T-cell (primary cell): ENCODE data around the gene ZNF74. TPM values are rescaled to one million over a fixed set of nuclear protein-coding genes. Genes with fewer than 3 reads are reported as not detected.

Experiments used
- ATAC-seq, 4 experiments: fragments of 200-7000 bp in 3 of 4; fragments of 150-1000 bp in 1 of 4; cut with Tn5 transposase; replicated peaks in 1 of 4; 1 replicate in 3 of 4; 2 replicates in 1 of 4; pipeline ENCODE4 v1.10.0; 2021; ENCODE audit warnings: moderate library complexity in 3 of 4, mild to moderate bottlenecking in 2 of 4, moderate number of reproducible peaks in 1 of 4
- CTCF ChIA-PET, 2 donors: fragments of 300-600 bp; sonication (Branson Sonifier 250); formaldehyde crosslinking; loops; one replicate each; lab custom pipeline; 2022; ENCODE audit warnings: antibody characterized with exemption in 2 of 2; lab: Charles Lee
- POLR2A ChIA-PET, 2 donors: fragments of 300-600 bp; sonication (Branson Sonifier 250); formaldehyde crosslinking; loops; one replicate each; lab custom pipeline; 2022; ENCODE audit warnings: antibody characterized with exemption in 2 of 2; lab: Charles Lee
- DNase-seq, 35 experiments: peaks; one replicate each; pipeline versions ENCODE4 v3.0.0 to v3.0.0-alpha.2; 2013 to 2023
- H3K27ac ChIP-seq: one replicate; pipeline ENCODE4 v1.5.1; 2013; ENCODE audit warnings: low read length
- H3K27me3 ChIP-seq, 2 experiments: replicated peaks in 1 of 2; 1 replicate in 1 of 2; 2 replicates in 1 of 2; pipeline versions ENCODE4 v1.6.1 to v1.7.0; 2013; ENCODE audit warnings: low read length in 1 of 2, mixed read lengths in 1 of 2; ENCODE audit not compliant: control insufficient read depth in 2 of 2, insufficient read depth in 2 of 2; ENCODE audit errors: extremely low read depth in 1 of 2
- H3K36me3 ChIP-seq, 2 donors: 1 replicate in 1 of 2; 2 replicates in 1 of 2; pipeline versions ENCODE4 v1.6.1 to v1.7.0; 2013; ENCODE audit warnings: low read length in 1 of 2; ENCODE audit not compliant: control insufficient read depth in 2 of 2, insufficient read depth in 1 of 2; ENCODE audit errors: extremely low read depth in 1 of 2
- H3K4me1 ChIP-seq, 2 experiments: 1 replicate in 1 of 2; 2 replicates in 1 of 2; pipeline versions ENCODE4 v1.6.1 to v1.7.0; 2013; ENCODE audit warnings: low read length in 2 of 2, mixed read lengths in 1 of 2; ENCODE audit not compliant: insufficient read depth in 2 of 2, control insufficient read depth in 1 of 2; ENCODE audit errors: extremely low read depth in 1 of 2
- H3K4me3 ChIP-seq, 2 donors: 1 replicate in 1 of 2; 2 replicates in 1 of 2; pipeline versions ENCODE4 v1.5.1 to v1.7.0; 2013; ENCODE audit warnings: mild to moderate bottlenecking in 2 of 2, low read length in 1 of 2, moderate library complexity in 1 of 2; ENCODE audit not compliant: control insufficient read depth in 1 of 2; ENCODE audit errors: extremely low read depth in 1 of 2
- H3K9me3 ChIP-seq: 2 replicates; pipeline ENCODE4 v1.7.0; 2013
- H3K27ac Mint-ChIP-seq, 2 donors: one replicate each; pipeline ENCODE4 v1.8.0; 2020 to 2021; ENCODE audit warnings: mild to moderate bottlenecking in 2 of 2, mixed read lengths in 2 of 2
- H3K27me3 Mint-ChIP-seq, 2 donors: one replicate each; pipeline ENCODE4 v1.8.0; 2021 to 2022; ENCODE audit warnings: mixed read lengths in 2 of 2
- H3K36me3 Mint-ChIP-seq: one replicate; pipeline ENCODE4 v1.8.0; 2021; ENCODE audit warnings: mixed read lengths
- H3K4me1 Mint-ChIP-seq, 3 donors: one replicate each; pipeline ENCODE4 v1.8.0; 2020 to 2022; ENCODE audit warnings: mixed read lengths in 3 of 3, mild to moderate bottlenecking in 1 of 3
- H3K4me3 Mint-ChIP-seq, 3 donors: one replicate each; pipeline ENCODE4 v1.8.0; 2020 to 2022; ENCODE audit warnings: mild to moderate bottlenecking in 3 of 3, mixed read lengths in 3 of 3, moderate library complexity in 3 of 3
- H3K9me3 Mint-ChIP-seq, 3 donors: one replicate each; pipeline ENCODE4 v1.8.0; 2020 to 2022; ENCODE audit warnings: mixed read lengths in 3 of 3
- WGBS: methylation state at CpG from one replicate; pipeline ENCODE4 v1.1.5; 2013; ENCODE audit warnings: missing lambda C conversion rate; ENCODE audit not compliant: insufficient coverage; 5-methylcytosine and 5-hydroxymethylcytosine counted together
- total RNA-seq, 35 experiments: library from RNA in 6 of 35; stranded (reverse) in 6 of 35; fragments of 120-200 nt in 1 of 35; gene quantifications; one replicate each; pipeline versions ENCODE4 v1.2.1 to v1.2.4 and lab custom pipeline; 2013 to 2026

ZNF74 gene
- total RNA-seq, 5 donors from 2014 or later (not counting 1 experiment from before 2014, with no cell fraction given), result 6.8 to 19.7 (median 17.3) TPM

DNA sequence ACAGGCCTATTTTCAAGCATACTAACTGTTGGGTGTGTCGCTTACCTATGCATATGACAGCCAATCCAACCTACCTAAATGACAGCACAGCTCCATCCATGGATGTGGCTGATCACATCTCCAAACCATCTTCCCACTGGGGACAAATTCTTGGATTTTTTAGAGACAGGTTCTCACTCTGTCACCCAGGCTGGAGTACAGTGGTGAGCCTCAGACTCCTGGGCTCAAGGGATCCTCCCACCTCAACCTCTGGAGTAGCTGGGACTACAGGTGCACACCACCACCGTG is 25.7 kb downstream of the ZNF74 start:
- Mint-ChIP-seq H3K27ac (no peak overlapping the region), H3K9me3 (no peaks in the 10 kb centered on the region), H3K4me3 (no peak overlapping the region), H3K4me1 (peaks cover 6% of the 10 kb centered on the region in 3 donors), H3K27me3 (peaks cover 0 to 8% of the 10 kb centered on the region in 2 donors), H3K36me3 (no peaks in the 10 kb centered on the region)
- Histone ChIP-seq H3K4me1 (peaks cover 7 to 14% of the 10 kb centered on the region in 2 experiments), H3K27ac (no peak overlapping the region), H3K4me3 (no peak overlapping the region), H3K36me3 (no peaks in the 10 kb centered on the region), H3K9me3 (no peaks in the 10 kb centered on the region), H3K27me3 (peaks cover 0 to 25% of the 10 kb centered on the region in 2 experiments)
- ATAC-seq, result no peak
- POLR2A ChIA-PET, result no interaction called here
- CTCF ChIA-PET, result interaction anchor here (0.6 to 1.9 kb wide), 5 partner anchors 9 to 184 kb away, joined by 3 to 9 read pairs (median 5); no protein-coding TSS in a partner anchor
- WGBS, result 90% methylated on average over 1 of the region's 2 CpGs
- no peak for DNase-seq

DNA sequence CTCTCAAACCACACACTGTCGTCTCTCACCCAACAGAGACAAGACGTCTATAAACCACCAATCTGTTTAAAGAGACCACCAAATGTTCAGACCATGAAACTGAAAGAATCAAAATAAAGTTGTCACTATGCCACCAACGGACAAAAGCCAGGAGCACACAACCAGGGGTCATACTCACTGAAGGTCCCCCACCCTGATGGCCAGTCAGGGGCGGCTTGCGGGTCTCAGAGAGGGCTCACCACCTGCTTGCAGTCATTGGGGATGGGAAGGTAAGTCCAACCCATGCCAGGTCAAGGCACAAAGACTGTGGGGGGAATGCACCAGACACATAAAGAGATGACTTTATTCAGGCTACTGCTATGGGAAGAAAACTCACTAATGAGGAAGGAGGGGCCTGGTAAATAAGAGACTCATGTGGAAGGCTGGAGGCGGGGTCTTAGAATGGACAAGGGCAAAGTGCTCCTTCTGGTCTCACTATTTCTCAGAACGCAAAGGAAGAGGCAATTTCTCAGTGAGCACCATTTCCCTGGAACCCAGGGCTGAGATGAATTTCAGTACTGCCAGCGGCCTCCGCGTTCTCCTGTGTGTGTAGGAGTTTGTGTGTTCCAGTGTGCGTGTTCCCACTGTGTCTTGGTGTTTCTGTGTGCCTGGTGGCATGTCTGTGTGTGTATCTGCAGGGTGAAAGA is 26.3 kb downstream of the ZNF74 start:
- peaks cover 0 to 9% of the 10 kb centered on the region in 2 donors for H3K27me3 Mint-ChIP-seq
- CTCF ChIA-PET, result interaction anchor here in 1 of 2 donors (1.9 kb wide), 1 partner anchor 11 kb away, joined by 9 read pairs; no protein-coding TSS in a partner anchor
- H3K27me3 ChIP-seq, result peaks cover 0 to 30% of the 10 kb centered on the region in 2 experiments
- no peaks in the 10 kb centered on the region for H3K9me3 Mint-ChIP-seq
- 89% methylated on average over 11 of the region's 11 CpGs for WGBS
- peaks cover 6 to 8% (median 6%) of the 10 kb centered on the region in 3 donors for H3K4me1 Mint-ChIP-seq
- H3K4me3 Mint-ChIP-seq, result no peak overlapping the region
- no peak overlapping the region for H3K4me3 ChIP-seq
- no peak for ATAC-seq
- no peaks in the 10 kb centered on the region for H3K36me3 ChIP-seq
- no peaks in the 10 kb centered on the region for H3K9me3 ChIP-seq
- DNase-seq, result no peak
- no peaks in the 10 kb centered on the region for H3K36me3 Mint-ChIP-seq
- H3K27ac Mint-ChIP-seq, result no peak overlapping the region
- peaks cover 7 to 18% of the 10 kb centered on the region in 2 experiments for H3K4me1 ChIP-seq
- H3K27ac ChIP-seq, result no peak overlapping the region
- POLR2A ChIA-PET, result no interaction called here

DNA sequence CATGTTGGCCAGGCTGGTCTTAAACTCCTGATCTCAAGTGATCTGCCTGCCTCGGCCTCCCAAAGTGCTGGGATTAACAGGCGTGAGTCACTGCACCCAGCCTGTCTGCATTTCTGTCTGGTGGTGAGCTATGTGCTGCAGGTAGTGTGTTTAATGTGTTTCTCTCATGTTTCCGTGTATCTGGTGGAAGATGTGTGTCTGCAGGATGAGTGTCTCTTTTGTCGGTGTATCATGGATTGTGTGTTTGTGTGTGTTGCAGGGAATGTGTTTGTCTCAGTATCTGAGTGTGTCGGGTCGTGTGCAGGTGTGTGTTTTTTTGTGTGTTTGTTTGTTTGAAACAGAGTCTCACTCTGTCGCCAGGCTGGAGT is 27.5 kb downstream of the ZNF74 start:
- Mint-ChIP-seq H3K27me3 (peaks cover 0 to 12% of the 10 kb centered on the region in 2 donors), H3K4me3 (no peak overlapping the region), H3K36me3 (no peaks in the 10 kb centered on the region), H3K27ac (no peak overlapping the region), H3K4me1 (peaks cover 6 to 11% (median 6%) of the 10 kb centered on the region in 3 donors), H3K9me3 (no peaks in the 10 kb centered on the region)
- H3K4me1 ChIP-seq, result peaks cover 10 to 27% of the 10 kb centered on the region in 2 experiments
- ChIA-PET POLR2A (no interaction called here), CTCF (no interaction called here)
- no peak for DNase-seq
- 100% methylated on average over 3 of the region's 7 CpGs for WGBS
- H3K27me3 ChIP-seq, result peaks cover 2 to 36% of the 10 kb centered on the region in 2 experiments
- H3K36me3 ChIP-seq, result no peaks in the 10 kb centered on the region
- H3K9me3 ChIP-seq, result no peaks in the 10 kb centered on the region
- no peak overlapping the region for H3K27ac ChIP-seq
- no peak overlapping the region for H3K4me3 ChIP-seq
- no peak for ATAC-seq

DNA sequence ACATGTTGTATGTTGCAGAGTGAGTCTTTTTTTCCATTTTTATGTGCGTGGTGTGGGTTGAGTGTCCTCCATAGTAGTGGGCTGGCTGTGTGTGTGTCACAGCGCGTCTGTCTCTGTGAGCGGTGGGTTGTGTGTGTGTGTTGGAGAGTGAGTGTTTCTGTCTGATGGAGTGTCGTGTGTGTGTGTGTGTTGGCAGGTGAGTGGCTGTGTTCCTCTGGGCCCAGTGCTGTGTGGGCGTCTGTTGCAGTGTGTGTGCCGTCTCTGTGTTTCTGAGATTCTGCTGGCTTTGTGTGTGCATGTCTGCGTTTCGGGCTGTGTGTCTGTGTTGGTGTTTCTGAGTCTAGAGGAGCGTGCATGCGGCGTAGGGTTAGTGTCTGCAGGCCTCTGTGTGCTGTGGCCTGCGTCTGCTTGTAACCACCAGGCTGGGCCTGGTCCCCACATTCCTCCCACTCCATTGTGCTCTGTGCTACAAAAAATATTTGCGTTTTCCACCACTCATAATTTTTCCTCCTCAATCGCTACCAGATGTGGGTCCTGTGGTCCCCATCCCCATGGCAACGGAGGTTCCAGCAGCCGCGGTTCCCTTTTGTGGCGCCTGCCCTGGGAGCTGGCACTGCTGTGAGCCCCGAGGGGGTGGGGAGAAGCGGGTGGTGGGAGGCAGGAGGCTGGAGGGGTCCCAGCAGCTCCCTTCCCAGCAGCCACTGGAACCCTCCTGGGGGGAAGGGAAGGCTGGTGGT is 28.5 kb downstream of the ZNF74 start:
- CTCF ChIA-PET, result no interaction called here
- Mint-ChIP-seq H3K9me3 (no peaks in the 10 kb centered on the region), H3K4me3 (no peak overlapping the region), H3K27me3 (peaks cover 0 to 20% of the 10 kb centered on the region in 2 donors), H3K27ac (no peak overlapping the region), H3K36me3 (no peaks in the 10 kb centered on the region), H3K4me1 (peaks cover 7 to 16% (median 12%) of the 10 kb centered on the region in 3 donors)
- H3K4me3 ChIP-seq, result no peak overlapping the region
- DNase-seq, result no peak
- POLR2A ChIA-PET, result no interaction called here
- H3K9me3 ChIP-seq, result no peaks in the 10 kb centered on the region
- no peaks in the 10 kb centered on the region for H3K36me3 ChIP-seq
- no peak for ATAC-seq
- WGBS, result 54% methylated on average over 8 of the region's 21 CpGs
- no peak overlapping the region for H3K27ac ChIP-seq
- H3K27me3 ChIP-seq, result peaks cover 5 to 42% of the 10 kb centered on the region in 2 experiments
- peaks cover 10 to 27% of the 10 kb centered on the region in 2 experiments for H3K4me1 ChIP-seq

DNA sequence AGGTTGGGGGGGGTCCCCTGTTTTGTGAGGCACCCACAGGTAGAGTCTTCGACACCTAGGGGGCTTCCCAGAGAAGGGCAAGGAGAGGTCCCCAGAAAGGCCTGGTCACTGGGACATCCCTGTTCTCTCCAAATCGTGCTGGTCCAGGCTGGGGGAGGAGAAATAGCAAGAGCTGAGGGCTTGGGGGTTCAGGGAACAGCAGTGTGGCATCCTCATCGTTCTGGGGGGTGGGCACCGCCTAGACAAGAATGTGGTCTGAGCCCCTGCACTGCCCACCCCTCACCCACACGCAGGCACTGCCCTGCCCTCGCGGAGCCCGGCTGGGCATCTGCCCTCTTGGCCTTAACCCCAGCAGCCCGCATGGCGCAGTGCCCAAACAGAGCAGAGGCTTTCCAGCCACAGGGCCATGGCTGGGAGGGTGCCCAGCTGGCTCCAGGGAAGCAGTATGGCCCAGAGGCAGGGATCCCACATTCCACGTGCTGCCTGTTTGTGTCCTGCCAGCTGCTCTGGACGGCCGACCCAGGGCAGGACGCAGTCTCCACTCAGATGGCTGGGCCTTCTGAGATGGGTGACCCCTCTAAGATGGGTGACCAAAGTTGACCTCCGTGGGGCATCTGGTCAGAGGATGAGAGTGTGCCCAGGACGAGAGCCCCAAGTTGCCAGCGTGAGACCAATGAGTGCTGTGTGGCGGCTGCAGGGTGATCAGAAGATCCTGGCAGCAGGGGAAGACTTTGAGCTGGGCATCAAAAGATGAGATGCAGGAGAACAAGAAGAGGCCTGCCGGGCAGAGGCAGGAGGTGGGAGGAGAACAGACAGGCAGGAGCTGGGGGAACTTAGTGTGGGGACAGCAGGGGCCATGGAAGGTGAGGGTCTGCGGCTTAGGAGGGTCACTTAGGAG is 29.3 kb downstream of the ZNF74 start:
- CTCF ChIA-PET, result no interaction called here
- H3K4me3 Mint-ChIP-seq, result peak overlapping the region in 1 of 3 donors; percentile 38

More for the DNA sequence above, 29.3 kb downstream of the ZNF74 start:
- DNase-seq (no peak), ATAC-seq (no peak)
- H3K4me1 Mint-ChIP-seq, result peaks cover 6 to 17% (median 14%) of the 10 kb centered on the region in 3 donors
- POLR2A ChIA-PET, result no interaction called here
- H3K27me3 Mint-ChIP-seq, result peaks cover 0 to 22% of the 10 kb centered on the region in 2 donors
- no peaks in the 10 kb centered on the region for H3K36me3 ChIP-seq
- 86% methylated on average over 16 of the region's 20 CpGs for WGBS
- peaks cover 9 to 44% of the 10 kb centered on the region in 2 experiments for H3K27me3 ChIP-seq
- H3K27ac Mint-ChIP-seq, result no peak overlapping the region
- no peaks in the 10 kb centered on the region for H3K9me3 ChIP-seq
- no peaks in the 10 kb centered on the region for H3K9me3 Mint-ChIP-seq
- H3K27ac ChIP-seq, result no peak overlapping the region
- no peak overlapping the region for H3K4me3 ChIP-seq
- H3K4me1 ChIP-seq, result peaks cover 10 to 22% of the 10 kb centered on the region in 2 experiments
- H3K36me3 Mint-ChIP-seq, result no peaks in the 10 kb centered on the region
